ENCODE measurements around the gene VAPB. TPM values are rescaled to one million over a fixed set of nuclear protein-coding genes. Genes with fewer than 3 reads are reported as not detected.

VAPB gene
- total RNA-seq, 1 donor from 2014 or later, result 40.9 TPM

DNA sequence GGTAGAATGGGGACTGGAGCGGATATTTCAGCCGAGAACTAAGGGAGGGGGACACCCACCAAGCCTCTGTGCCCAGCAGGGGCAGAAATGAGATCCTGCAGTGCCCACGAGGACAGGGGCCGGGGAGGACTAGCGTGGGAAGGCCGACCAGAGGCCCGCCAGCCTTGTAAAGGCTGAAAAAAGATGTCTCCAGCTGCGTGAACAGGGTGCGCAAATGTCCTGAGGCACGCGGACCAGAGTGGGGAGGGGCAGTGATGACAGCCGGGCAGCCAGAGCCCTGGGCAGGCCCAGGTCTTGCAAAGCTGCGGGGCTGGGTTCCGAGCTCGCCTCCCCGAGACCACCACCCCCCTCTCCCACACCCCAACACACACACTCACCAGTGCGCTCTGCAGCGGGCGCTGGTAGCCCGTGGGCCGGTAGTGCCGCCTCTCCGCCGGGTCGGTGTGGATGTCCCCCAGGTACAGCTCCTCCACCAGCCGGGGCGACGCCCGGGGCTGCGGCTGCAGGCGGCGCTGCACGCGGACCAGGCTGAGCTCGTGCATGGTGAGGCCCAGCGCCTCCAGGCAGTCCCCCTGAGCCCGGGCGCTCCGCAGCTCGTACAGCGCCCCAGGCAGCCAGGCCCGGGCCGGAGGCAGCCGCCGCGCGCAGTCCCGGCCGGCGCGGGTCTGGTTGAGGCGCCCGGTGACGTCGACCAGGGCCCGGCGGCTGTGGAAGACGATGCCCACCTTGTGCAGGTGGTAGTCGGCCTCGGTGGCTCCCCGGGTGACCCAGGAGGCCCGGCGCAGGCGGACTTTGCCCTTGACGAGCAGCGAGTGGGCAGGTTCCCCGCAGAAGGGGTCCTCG lies 77.9 kb downstream of the VAPB start:
- DNase-seq (ENCODE audit: low spot score), result no peak
- Mint-ChIP-seq H3K27me3 (ENCODE audit: insufficient read depth) (peaks cover 3% of the 10 kb centered on the region), H3K27ac (no peak overlapping the region), H3K36me3 (ENCODE audit: low read depth) (no peaks in the 10 kb centered on the region), H3K4me1 (ENCODE audit: low read depth) (no peaks in the 10 kb centered on the region), H3K4me3 (no peak overlapping the region), H3K9me3 (no peaks in the 10 kb centered on the region)
- intact Hi-C loops (cut with micrococcal nuclease), result no loop called here

- Mint-ChIP-seq H3K4me3 (no peak overlapping the region), H3K27me3 (ENCODE audit: insufficient read depth) (peaks cover 3% of the 10 kb centered on the region), H3K4me1 (ENCODE audit: low read depth) (no peaks in the 10 kb centered on the region), H3K36me3 (ENCODE audit: low read depth) (no peaks in the 10 kb centered on the region), H3K9me3 (no peaks in the 10 kb centered on the region), H3K27ac (no peak overlapping the region)
- intact Hi-C loops (cut with micrococcal nuclease), result no loop called here
- no peak for DNase-seq (ENCODE audit: low spot score)
Observed at GRCh38 chr20:58467572-58468527, 78.8 kb downstream of the VAPB start.

- Mint-ChIP-seq H3K9me3 (no peaks in the 10 kb centered on the region), H3K36me3 (ENCODE audit: low read depth) (no peaks in the 10 kb centered on the region), H3K4me1 (ENCODE audit: low read depth) (no peaks in the 10 kb centered on the region), H3K4me3 (no peak overlapping the region), H3K27me3 (ENCODE audit: insufficient read depth) (peaks cover 1% of the 10 kb centered on the region), H3K27ac (no peak overlapping the region)
- no peak for DNase-seq (ENCODE audit: low spot score)
- intact Hi-C loops (cut with micrococcal nuclease), result no loop called here
Observed at GRCh38 chr20:58469616-58470015, 80.6 kb downstream of the VAPB start.

- Mint-ChIP-seq H3K9me3 (no peaks in the 10 kb centered on the region), H3K36me3 (ENCODE audit: low read depth) (no peaks in the 10 kb centered on the region)
Observed at GRCh38 chr20:58470336-58471192, 81.5 kb downstream of the VAPB start.

GRCh38 chr20:58471193-58472164 lies 82.5 kb downstream of the VAPB start:
- Mint-ChIP-seq H3K9me3 (no peaks in the 10 kb centered on the region), H3K27ac (no peak overlapping the region), H3K27me3 (ENCODE audit: insufficient read depth) (peaks cover under 1% of the 10 kb centered on the region), H3K36me3 (ENCODE audit: low read depth) (no peaks in the 10 kb centered on the region), H3K4me1 (ENCODE audit: low read depth) (no peaks in the 10 kb centered on the region), H3K4me3 (no peak overlapping the region)
- intact Hi-C loops (cut with micrococcal nuclease), result no loop called here
- DNase-seq (ENCODE audit: low spot score), result no peak

More at GRCh38 chr20:58470336-58471192, 81.5 kb downstream of the VAPB start:
- no peak overlapping the region for H3K27ac Mint-ChIP-seq
- DNase-seq (ENCODE audit: low spot score), result no peak
- intact Hi-C loops (cut with micrococcal nuclease), result no loop called here
- H3K4me1 Mint-ChIP-seq (ENCODE audit: low read depth), result no peaks in the 10 kb centered on the region
- no peak overlapping the region for H3K4me3 Mint-ChIP-seq
- peaks cover 1% of the 10 kb centered on the region for H3K27me3 Mint-ChIP-seq (ENCODE audit: insufficient read depth)

DNA sequence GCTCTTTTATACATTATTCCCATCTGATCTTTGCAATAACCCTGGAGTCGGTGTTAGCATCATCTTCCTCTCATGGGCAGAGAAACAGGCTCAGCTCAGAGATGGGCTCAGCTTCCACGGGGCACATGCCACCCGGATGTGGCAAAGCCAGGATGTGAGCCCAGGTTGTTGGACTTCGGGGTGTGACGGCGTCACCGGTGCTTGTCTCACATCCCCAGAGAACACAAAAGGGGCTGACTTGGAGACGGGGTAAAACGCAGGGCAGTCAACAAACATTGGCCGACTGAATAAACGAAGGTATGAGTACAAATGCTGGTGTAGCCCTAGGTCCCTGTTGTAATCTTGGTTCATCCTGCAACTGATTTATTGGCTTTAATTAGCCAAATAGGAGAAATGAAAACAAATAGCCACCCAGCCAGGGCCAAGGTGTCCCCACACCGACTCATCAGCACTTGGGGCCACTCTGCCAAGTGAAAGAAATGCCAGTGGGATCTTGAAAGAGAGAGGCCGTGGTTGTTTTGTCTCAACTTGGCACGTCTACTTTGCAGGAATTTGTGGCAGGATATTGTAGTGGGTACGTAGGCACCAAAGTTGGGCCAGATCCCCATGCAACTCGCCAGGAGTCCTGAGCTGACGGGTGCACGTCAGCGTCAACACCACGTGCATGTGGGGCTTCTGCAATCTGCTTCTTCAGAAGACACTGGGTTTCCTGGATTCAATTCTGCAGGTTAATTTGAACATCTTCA lies 83.4 kb downstream of the VAPB start:
- DNase-seq (ENCODE audit: low spot score), result no peak
- Mint-ChIP-seq H3K36me3 (ENCODE audit: low read depth) (no peaks in the 10 kb centered on the region), H3K9me3 (no peaks in the 10 kb centered on the region), H3K4me1 (ENCODE audit: low read depth) (no peaks in the 10 kb centered on the region), H3K4me3 (no peak overlapping the region), H3K27me3 (ENCODE audit: insufficient read depth) (no peaks in the 10 kb centered on the region), H3K27ac (no peak overlapping the region)
- intact Hi-C loops (cut with micrococcal nuclease), result no loop called here

GRCh38 chr20:58473453-58474425 lies 84.7 kb downstream of the VAPB start:
- H3K27me3 Mint-ChIP-seq (ENCODE audit: insufficient read depth), result no peaks in the 10 kb centered on the region
- H3K27ac Mint-ChIP-seq, result no peak overlapping the region
- peaks cover 5% of the 10 kb centered on the region for H3K9me3 Mint-ChIP-seq
- no peak overlapping the region for H3K4me3 Mint-ChIP-seq
- intact Hi-C loops (cut with micrococcal nuclease), result no loop called here
- DNase-seq (ENCODE audit: low spot score), result no peak
- no peaks in the 10 kb centered on the region for H3K4me1 Mint-ChIP-seq (ENCODE audit: low read depth)
- no peaks in the 10 kb centered on the region for H3K36me3 Mint-ChIP-seq (ENCODE audit: low read depth)

- Mint-ChIP-seq H3K27me3 (ENCODE audit: insufficient read depth) (no peaks in the 10 kb centered on the region), H3K9me3 (peaks cover 5% of the 10 kb centered on the region), H3K4me1 (ENCODE audit: low read depth) (no peaks in the 10 kb centered on the region), H3K4me3 (no peak overlapping the region), H3K36me3 (ENCODE audit: low read depth) (no peaks in the 10 kb centered on the region), H3K27ac (no peak overlapping the region)
- intact Hi-C loops (cut with micrococcal nuclease), result no loop called here
- no peak for DNase-seq (ENCODE audit: low spot score)
Observed at GRCh38 chr20:58475466-58475865, 86.4 kb downstream of the VAPB start.

DNA sequence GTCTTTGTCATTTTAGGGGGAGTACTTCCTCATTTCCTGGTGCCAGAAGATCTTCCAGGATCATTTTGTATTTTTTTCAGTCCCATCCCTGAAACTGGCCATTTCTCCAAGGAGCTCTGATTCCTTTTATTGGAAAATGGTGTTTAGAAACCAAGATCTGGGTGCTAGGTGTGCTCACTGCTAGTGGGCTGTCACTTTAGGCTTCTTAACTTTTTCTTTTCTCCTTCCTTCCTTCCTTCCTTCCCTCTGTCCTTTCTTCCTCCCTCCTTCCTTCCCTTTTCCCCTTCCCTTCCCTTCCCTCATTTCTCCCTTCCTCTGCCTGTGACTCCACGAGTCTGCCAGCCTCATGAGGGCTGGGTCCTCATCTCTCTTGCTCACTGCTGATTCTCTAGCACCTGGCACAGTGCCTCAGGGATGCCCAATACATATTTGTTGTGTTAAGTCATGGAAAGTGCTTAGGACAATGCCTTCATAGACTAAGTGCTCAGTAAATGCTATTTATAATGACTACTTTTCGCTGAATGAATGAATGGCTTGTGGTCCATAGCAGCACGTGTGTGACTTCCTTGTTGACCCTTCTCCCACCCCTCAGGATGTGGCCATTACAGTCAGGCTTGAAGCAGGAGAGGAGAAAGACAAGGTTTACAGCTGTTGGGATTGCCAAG lies 89.2 kb downstream of the VAPB start:
- Mint-ChIP-seq H3K4me1 (ENCODE audit: low read depth) (no peaks in the 10 kb centered on the region), H3K9me3 (peaks cover 5% of the 10 kb centered on the region), H3K36me3 (ENCODE audit: low read depth) (no peaks in the 10 kb centered on the region), H3K27ac (no peak overlapping the region), H3K27me3 (ENCODE audit: insufficient read depth) (peaks cover 4% of the 10 kb centered on the region), H3K4me3 (no peak overlapping the region)
- intact Hi-C loops (cut with micrococcal nuclease), result no loop called here
- DNase-seq (ENCODE audit: low spot score), result no peak

Data from activated T-helper 1 cell treated with anti-CD3 and anti-CD28 coated beads, Interleukin-12 subunit alpha, Interleukin-12 subunit beta, Interleukin-2, Interleukin-4 antibody, amounts not matched to agents 30 ng/mL and 10 ng/mL and 1 ng/mL, durations not matched to agents 14 hours and 24 hours and 36 hours (primary cell).